ENCODE results near the gene LIPG.

LIPG gene

GRCh38 chr18:49640741-49641140, 78.9 kb downstream of the LIPG start:
- no peak for DNase-seq

DNA sequence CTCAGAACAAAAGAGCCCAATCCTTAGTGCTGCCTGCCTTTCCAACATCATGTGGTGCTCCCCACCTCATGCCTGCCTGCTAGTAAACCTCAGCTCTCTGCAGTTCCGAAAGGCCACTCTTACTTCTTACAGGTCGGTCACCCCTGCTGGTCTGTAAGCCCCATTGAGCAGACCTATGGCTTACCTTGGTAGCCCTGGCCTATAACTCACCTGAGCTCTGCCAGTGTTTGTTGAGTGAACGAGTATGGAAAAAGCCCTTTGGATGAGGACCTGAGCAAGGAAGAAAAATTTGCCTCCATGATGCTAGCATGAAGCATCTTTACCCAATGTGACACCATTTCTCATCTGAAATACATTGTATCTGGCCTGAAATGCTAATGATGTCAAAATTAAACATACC, 83.3 kb downstream of the LIPG start:
- no peak for DNase-seq

GRCh38 chr18:49645841-49646351, 84.0 kb downstream of the LIPG start:
- DNase-seq: no peak

GRCh38 chr18:49646873-49647272, 85.0 kb downstream of the LIPG start:
- DNase-seq: no peak

DNA sequence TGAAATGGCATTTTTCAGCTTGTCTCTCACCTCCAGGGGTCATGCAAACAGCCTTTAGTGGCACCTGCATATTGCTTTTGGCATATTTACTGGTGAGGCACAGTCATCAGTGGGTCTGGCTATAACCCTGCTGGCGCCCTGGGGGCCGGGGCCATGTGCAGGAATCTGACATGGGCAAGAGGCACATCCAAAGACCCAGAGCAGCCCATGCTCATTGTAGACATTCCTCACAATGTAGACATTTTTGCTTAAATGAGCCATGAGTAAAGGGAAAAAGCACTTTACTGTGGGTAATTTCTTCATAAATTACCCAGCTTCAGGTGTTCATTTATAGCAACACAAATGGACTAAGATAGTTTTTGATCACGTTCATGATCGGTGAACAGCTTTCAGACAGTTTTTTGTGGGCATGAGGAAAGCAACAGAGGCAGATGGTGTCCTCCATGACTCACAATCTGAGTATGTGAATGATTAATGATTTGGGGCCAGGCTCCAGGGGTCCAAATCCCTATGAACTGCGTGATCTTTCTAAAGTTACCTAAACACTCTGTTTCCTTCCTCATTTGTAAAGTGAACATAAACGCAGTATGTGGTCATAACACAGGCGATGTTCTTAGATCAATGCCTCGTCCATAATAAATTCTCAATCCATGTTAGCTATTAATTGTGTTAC, 85.8 kb downstream of the LIPG start:
- no peak for DNase-seq

DNA sequence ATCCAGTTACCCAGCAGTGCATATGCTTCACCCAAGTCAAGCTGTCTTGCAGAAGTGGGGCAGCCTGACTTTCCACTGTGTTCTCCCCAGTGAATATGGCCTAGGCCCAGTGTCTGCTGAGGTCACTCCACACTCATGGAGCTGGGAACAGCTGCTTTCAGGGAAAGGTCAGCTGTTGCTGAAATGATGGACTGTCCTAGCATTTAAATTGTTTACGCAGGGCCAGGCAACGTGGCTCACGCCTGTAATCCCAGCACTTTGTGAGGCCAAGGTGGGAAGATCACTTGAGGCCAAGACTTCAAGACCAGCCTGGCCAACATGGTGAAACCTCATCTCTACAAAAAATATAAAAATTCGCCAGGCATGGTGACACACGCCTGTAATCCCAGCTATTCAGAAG, 86.5 kb downstream of the LIPG start:
- DNase-seq: no peak

Measured in DMS153 (cell line).